ENCODE measurements around the gene DMAP1. TPM values are rescaled to one million over a fixed set of nuclear protein-coding genes. Genes with fewer than 3 reads are reported as not detected.
A peak's percentile ranks its signal among the peaks of the same experiment; 100 is the strongest.

The DMAP1 gene
- total RNA-seq, 1 experiment from 2014 or later = 40.9 TPM

GRCh38 chr1:44213222-44214112 lies at the start of gene DMAP1 (continued):
- TF ChIP-seq FOXP4 (CRISPR knock-in tag; IDR thresholded peaks at IDR 0.05) = peak; percentile 75; the same call in 1 of the 2 replicates
- peak; percentile 76 for TF ChIP-seq ZBTB21 (CRISPR knock-in tag; IDR thresholded peaks at IDR 0.05; ENCODE audit: borderline replicate concordance)
- TF ChIP-seq TEAD1 (CRISPR knock-in tag; IDR thresholded peaks at IDR 0.05) = peak; percentile 91
- TF ChIP-seq, protein P1, sequence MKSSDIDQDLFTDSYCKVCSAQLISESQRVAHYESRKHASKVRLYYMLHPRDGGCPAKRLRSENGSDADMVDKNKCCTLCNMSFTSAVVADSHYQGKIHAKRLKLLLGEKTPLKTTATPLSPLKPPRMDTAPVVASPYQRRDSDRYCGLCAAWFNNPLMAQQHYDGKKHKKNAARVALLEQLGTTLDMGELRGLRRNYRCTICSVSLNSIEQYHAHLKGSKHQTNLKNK (CRISPR knock-in tag; IDR thresholded peaks at IDR 0.05) = peak; percentile 46; the same call in 1 of the 2 replicates
- TF ChIP-seq, protein P2, sequence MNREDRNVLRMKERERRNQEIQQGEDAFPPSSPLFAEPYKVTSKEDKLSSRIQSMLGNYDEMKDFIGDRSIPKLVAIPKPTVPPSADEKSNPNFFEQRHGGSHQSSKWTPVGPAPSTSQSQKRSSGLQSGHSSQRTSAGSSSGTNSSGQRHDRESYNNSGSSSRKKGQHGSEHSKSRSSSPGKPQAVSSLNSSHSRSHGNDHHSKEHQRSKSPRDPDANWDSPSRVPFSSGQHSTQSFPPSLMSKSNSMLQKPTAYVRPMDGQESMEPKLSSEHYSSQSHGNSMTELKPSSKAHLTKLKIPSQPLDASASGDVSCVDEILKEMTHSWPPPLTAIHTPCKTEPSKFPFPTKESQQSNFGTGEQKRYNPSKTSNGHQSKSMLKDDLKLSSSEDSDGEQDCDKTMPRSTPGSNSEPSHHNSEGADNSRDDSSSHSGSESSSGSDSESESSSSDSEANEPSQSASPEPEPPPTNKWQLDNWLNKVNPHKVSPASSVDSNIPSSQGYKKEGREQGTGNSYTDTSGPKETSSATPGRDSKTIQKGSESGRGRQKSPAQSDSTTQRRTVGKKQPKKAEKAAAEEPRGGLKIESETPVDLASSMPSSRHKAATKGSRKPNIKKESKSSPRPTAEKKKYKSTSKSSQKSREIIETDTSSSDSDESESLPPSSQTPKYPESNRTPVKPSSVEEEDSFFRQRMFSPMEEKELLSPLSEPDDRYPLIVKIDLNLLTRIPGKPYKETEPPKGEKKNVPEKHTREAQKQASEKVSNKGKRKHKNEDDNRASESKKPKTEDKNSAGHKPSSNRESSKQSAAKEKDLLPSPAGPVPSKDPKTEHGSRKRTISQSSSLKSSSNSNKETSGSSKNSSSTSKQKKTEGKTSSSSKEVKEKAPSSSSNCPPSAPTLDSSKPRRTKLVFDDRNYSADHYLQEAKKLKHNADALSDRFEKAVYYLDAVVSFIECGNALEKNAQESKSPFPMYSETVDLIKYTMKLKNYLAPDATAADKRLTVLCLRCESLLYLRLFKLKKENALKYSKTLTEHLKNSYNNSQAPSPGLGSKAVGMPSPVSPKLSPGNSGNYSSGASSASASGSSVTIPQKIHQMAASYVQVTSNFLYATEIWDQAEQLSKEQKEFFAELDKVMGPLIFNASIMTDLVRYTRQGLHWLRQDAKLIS (CRISPR knock-in tag; IDR thresholded peaks at IDR 0.05; ENCODE audit: borderline replicate concordance) = 0 out of 2 replicates have a peak, but pooled peaks have one; percentile 60
- no peak for TF ChIP-seq E2F4 (CRISPR knock-in tag; IDR thresholded peaks at IDR 0.05; ENCODE audit: borderline replicate concordance, low read depth)
- TF ChIP-seq ZNF396 (CRISPR knock-in tag; IDR thresholded peaks at IDR 0.05; ENCODE audit: borderline replicate concordance) = no peak; the same call in 1 of the 2 replicates
- TF ChIP-seq, protein P3, sequence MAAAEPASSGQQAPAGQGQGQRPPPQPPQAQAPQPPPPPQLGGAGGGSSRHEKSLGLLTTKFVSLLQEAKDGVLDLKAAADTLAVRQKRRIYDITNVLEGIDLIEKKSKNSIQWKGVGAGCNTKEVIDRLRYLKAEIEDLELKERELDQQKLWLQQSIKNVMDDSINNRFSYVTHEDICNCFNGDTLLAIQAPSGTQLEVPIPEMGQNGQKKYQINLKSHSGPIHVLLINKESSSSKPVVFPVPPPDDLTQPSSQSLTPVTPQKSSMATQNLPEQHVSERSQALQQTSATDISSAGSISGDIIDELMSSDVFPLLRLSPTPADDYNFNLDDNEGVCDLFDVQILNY (CRISPR knock-in tag; IDR thresholded peaks at IDR 0.05) = no peak
- no peak for TF ChIP-seq ZNF219 (CRISPR knock-in tag; IDR thresholded peaks at IDR 0.05; ENCODE audit: borderline replicate concordance)
- TF ChIP-seq FOXP1 (CRISPR knock-in tag; IDR thresholded peaks at IDR 0.05; ENCODE audit: borderline replicate concordance) = no peak; the same call in 1 of the 2 replicates
- TF ChIP-seq JUN (CRISPR knock-in tag; IDR thresholded peaks at IDR 0.05) = no peak
- TF ChIP-seq GRHL2 (CRISPR knock-in tag; IDR thresholded peaks at IDR 0.05; ENCODE audit: insufficient replicate concordance, severe bottlenecking) = no peak
- TF ChIP-seq ETV6 (CRISPR knock-in tag; IDR thresholded peaks at IDR 0.05) = peak; percentile 91
- no peak for TF ChIP-seq USF1 (CRISPR knock-in tag; IDR thresholded peaks at IDR 0.05)
- no peak for TF ChIP-seq EMX1 (CRISPR knock-in tag; IDR thresholded peaks at IDR 0.05)
- TF ChIP-seq ELF4 (CRISPR knock-in tag; IDR thresholded peaks at IDR 0.05; ENCODE audit: low read depth) = no peak
- TF ChIP-seq KAT7 (CRISPR knock-in tag; IDR thresholded peaks at IDR 0.05; ENCODE audit: borderline replicate concordance) = 0 out of 2 replicates have a peak, but pooled peaks have one; percentile 72
- peak; percentile 96 for TF ChIP-seq FOXK1 (CRISPR knock-in tag; IDR thresholded peaks at IDR 0.05)
- TF ChIP-seq, protein P4, sequence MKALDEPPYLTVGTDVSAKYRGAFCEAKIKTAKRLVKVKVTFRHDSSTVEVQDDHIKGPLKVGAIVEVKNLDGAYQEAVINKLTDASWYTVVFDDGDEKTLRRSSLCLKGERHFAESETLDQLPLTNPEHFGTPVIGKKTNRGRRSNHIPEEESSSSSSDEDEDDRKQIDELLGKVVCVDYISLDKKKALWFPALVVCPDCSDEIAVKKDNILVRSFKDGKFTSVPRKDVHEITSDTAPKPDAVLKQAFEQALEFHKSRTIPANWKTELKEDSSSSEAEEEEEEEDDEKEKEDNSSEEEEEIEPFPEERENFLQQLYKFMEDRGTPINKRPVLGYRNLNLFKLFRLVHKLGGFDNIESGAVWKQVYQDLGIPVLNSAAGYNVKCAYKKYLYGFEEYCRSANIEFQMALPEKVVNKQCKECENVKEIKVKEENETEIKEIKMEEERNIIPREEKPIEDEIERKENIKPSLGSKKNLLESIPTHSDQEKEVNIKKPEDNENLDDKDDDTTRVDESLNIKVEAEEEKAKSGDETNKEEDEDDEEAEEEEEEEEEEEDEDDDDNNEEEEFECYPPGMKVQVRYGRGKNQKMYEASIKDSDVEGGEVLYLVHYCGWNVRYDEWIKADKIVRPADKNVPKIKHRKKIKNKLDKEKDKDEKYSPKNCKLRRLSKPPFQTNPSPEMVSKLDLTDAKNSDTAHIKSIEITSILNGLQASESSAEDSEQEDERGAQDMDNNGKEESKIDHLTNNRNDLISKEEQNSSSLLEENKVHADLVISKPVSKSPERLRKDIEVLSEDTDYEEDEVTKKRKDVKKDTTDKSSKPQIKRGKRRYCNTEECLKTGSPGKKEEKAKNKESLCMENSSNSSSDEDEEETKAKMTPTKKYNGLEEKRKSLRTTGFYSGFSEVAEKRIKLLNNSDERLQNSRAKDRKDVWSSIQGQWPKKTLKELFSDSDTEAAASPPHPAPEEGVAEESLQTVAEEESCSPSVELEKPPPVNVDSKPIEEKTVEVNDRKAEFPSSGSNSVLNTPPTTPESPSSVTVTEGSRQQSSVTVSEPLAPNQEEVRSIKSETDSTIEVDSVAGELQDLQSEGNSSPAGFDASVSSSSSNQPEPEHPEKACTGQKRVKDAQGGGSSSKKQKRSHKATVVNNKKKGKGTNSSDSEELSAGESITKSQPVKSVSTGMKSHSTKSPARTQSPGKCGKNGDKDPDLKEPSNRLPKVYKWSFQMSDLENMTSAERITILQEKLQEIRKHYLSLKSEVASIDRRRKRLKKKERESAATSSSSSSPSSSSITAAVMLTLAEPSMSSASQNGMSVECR (CRISPR knock-in tag; IDR thresholded peaks at IDR 0.05; ENCODE audit: borderline replicate concordance) = peak; percentile 19; the same call in 1 of the 2 replicates
- no peak for TF ChIP-seq JAZF1 (CRISPR knock-in tag; IDR thresholded peaks at IDR 0.05)
- TF ChIP-seq, protein P5, sequence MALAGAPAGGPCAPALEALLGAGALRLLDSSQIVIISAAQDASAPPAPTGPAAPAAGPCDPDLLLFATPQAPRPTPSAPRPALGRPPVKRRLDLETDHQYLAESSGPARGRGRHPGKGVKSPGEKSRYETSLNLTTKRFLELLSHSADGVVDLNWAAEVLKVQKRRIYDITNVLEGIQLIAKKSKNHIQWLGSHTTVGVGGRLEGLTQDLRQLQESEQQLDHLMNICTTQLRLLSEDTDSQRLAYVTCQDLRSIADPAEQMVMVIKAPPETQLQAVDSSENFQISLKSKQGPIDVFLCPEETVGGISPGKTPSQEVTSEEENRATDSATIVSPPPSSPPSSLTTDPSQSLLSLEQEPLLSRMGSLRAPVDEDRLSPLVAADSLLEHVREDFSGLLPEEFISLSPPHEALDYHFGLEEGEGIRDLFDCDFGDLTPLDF (CRISPR knock-in tag; IDR thresholded peaks at IDR 0.05) = no peak
- TF ChIP-seq ZNF138 (CRISPR knock-in tag; conservative IDR thresholded peaks at IDR 0.05) = no peak
